ENCODE measurements around the gene GPSM1.

Gene GPSM1

GRCh38 chr9:136327304-136327974 is at the start of gene GPSM1:
Gene GPSM1 (plus strand): TSS chr9:136327539. CDS start chr9:136327696, 157 bp downstream.
- peak in 1 of 2 donors; percentile 32 for DNase-seq

GRCh38 chr9:136277746-136278145 is 49.6 kb upstream of the GPSM1 start:
- DNase-seq = no peak

DNA sequence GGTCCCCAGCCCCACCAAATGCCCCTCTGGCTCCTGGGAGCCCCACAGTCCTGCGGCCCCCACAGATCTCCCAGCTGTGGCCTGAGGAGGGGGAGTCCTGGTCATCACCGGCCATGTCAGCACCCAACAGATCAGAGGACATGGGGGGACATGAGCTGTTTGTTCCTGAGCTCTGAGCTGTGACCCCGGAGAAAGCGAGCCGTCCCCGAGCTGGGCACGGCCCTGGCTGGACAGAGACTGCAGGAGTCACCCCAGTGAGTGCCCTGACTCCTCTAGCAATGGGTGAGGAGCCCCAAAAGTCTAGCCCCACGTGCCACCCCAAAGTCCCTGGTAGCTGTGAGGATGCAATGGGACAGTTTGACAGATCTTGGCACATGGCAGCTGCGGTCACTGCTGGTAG is 49.1 kb upstream of the GPSM1 start:
- DNase-seq = no peak

GRCh38 chr9:136278894-136279293 is 48.4 kb upstream of the GPSM1 start:
- DNase-seq = no peak

- DNase-seq = no peak
Observed at GRCh38 chr9:136279471-136279870, 47.9 kb upstream of the GPSM1 start.

GRCh38 chr9:136280535-136281315 is 46.6 kb upstream of the GPSM1 start:
- no peak for DNase-seq

- DNase-seq = no peak
Observed at GRCh38 chr9:136281421-136282271, 45.7 kb upstream of the GPSM1 start.

DNA sequence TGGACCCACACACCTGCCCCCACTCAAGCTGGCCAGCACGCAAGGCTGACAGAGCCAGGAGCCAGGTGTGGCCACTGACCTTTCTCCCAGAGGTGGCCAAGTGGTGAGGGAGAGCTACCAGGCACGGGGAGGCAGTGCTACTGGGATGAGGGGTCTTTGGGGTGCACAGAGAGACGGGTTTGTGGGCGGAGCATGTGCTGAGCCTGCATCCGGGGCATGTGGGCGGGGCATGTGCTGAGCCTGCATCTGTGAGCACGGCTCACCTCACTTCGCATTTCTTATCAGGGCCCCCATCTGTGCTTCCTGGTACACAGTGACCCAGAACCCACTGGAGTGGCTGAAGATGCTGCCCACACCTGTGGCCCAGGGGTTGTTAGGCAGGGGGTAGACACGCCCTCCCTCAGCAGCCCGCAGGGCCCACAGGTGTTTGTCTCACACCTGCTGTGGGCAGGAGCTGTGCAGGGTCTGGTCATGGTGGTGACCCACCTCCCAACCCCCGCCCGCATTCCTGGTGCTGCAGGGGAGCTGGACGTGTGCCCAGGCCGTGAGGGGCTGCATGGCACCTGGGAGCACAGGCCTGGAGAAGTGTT is 45.0 kb upstream of the GPSM1 start:
- DNase-seq = no peak

DNA sequence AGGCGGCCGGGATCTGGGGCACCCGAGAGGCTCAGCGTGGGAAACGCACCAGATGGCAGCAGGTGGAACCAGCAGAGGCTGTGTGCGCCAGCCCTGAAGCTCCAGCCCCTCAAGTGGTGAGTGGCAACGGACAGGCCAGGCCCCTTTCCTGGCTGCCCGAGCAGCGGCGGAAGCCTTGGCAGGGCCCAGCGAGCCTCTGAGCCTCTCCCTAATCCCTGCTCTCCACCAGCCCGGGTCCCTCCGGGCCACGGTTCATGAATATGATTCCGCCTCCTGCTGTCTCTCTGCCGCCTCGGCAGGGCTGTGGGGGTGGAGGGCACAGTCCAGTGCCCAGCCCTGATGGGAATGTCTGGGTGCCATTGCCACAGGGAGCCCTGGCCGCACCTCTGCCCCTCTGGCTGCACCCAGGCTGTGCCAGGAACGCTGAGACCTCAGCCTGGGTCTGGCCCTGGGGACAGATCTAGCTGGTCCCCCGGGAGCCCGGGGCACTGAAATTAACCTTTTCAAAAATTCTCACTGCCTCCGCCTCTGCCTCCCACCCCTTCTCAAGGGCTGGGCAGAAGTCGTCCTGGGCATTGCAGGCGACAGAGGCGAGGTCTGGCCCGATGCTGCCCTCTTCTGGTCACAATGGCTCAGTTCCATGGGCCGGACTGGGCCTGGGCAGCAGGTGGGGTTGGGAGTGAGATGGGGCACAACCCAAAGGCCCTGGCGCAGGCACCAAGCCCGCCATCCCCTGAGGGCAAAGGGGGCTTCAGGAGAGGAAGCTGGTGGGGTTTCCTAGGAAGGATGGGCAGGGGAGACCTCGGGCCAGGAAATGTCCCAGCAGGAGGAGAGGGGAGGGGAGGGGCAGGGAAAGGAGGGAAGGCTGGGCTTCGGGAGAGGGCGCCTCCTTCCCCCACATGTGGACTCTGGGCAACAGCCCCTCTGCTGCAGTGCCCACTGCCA is 43.8 kb upstream of the GPSM1 start:
- DNase-seq = peak; percentile 37 to 64

- DNase-seq = no peak
Observed at GRCh38 chr9:136284311-136284710, 43.0 kb upstream of the GPSM1 start.

DNA sequence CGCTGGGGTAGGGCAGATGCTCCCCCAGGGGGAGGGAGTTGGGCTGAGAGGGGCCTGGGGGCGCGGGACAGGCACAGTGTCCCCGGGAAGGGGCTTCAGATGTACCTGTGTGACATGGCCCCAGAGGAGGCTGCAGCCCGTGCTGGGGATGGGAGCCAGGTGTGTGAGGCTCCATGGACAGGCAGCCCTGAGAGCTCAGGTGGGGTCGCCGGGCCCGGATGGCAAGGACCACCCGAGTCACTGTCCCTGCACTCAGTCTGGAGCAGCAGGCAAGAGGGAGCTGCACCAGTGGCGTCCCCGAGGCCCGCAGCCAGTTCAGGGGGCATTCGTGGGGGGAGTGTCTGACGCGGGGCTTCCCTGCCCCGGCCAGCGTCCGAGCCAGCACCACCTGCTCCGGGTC is 42.4 kb upstream of the GPSM1 start:
- no peak for DNase-seq

GRCh38 chr9:136285501-136286358 is 41.6 kb upstream of the GPSM1 start:
- DNase-seq = no peak

- DNase-seq = no peak
Observed at GRCh38 chr9:136286359-136286986, 40.9 kb upstream of the GPSM1 start.

DNA sequence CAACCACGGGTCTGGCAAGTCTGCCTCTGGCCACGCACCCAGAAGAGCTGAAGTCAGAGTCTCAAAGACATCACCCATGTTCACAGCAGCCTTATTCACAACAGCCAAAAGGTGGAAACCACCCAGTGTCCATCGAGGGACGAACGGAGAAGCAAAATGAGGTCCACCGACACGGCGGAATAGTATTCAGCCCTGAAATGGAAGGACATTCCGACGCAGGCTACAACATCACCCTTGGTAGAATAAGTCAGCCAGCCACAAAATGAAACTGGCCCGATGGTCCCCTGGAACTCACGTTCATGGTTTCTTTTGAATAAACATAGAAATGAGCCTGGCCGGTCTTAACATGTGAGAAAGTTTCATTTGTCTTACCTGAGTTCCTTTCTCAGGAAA is 40.4 kb upstream of the GPSM1 start:
- no peak for DNase-seq

DNA sequence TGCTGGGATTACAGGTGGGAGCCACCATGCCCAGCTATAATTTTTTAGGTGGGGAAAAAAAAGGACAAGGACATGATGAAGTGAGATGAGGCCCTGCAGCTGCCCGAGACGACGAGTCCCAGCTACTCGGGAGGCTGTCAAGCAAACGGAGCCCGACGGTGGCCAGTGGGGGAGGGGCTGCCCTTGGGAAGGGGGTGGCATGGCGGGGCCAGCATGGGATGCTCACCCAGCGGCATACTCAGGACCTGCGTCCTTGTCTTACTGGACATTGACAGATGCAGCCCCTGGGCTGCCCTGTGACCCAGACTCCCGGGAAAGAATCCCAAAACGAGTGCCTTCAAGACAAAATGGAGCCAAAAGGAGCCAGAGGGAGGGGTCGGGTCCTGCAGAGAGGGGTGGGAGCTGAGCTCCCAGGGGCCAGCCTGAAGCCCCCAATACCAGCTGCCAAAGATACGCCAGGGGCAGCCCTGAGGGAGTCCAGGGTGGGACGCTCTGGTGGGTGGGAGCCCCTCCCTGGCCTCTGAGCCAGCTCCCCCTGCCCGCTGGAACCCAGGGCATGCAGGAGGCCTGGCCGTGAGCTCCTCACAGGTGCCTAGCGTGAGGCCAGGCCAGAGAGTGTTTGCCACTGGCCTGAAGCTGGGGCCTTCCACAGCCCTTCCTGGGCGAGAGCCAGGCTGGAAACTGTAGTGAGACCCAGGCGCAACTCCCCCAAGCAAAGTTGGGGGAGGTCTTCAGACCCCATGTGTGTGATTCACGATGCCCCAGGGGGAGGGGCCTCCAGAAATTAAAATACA is 39.2 kb upstream of the GPSM1 start:
- no peak for DNase-seq

DNA sequence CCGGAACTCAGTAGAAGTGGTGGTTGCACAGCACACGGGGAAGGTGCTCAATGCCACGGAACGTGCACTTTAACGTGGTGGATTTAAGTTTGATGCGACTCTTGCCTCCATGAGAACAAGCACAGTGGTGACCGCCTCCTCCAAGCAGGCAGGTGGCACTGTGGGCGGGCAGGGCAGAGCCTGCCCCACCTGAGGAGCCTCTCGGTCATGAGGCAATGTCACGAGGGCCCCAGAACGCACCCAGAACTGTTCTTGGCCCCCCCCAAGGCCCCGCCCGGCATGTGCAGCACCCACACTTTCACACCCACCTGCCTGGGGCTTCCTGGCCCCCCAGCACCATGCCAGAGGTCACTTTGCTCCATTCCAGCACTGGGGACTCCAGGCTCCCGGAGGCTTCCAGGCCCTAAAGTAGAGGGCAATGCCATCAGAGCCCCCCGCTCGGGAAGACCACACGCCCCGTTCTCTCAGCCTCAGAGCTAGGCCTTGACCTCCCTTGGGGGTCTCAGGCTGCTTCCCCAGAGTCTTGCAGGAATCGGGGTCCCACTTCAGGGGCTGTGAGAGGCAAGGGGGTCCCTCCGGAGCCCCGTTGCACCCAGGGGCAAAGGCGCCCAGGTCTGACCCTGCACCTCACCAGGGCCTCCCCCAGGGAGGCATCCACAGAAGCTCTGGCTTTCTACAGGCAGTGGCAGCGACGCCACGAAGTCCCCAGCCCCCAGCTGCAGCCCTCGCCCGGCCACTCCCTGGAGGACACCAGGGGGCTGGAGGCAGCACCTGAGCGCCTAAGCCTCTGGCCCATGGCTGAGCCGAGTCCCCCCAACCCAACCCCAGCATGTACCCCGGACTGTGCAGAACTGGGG is 37.5 kb upstream of the GPSM1 start:
- DNase-seq = no peak

DNA sequence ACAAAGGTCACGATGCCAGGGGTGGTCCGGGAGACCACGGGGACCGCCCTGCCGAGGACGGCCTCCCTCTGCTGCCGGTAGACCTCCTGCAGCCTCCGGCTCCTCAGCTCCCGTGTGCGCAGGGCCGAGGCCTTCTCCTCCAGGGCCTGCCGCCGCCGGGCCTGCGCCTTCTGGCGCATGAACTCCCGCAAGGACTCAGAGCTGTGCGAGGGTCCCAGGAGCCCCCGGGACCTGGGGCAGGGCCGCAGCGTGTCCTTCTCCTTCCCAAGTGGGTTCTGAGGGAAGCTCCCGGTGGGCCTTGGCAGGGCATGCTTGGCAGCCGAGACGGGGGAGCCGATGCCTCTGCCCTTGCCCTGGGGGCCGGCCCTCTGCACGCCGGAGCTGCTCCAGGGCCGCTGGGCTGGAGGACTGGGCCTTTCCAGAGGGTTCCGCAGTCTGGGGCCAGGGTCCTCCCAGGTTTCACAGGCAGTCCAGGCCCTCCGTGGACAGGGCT is 36.8 kb upstream of the GPSM1 start:
- DNase-seq = no peak

- DNase-seq = no peak
Observed at GRCh38 chr9:136291306-136292025, 35.9 kb upstream of the GPSM1 start.
